Calu3 (cell line): ENCODE measurements around the gene TMEM270. TPM values are rescaled to one million over a fixed set of nuclear protein-coding genes. Genes with fewer than 3 reads are reported as not detected.
"Not testable (repeated sequence)": the region's sequence is repeated elsewhere in the genome, so short reads cannot be mapped to it uniquely, and the experiment has no call there.

Source experiments
- BruUV-seq: library from RNA; stranded (reverse); fragments of 400-500 nt; replicated peaks from 2 replicates; lab custom pipeline; 2021; lab: Mats Ljungman, UMichigan
- CTCF ChIA-PET: fragments of 300-600 bp; sonication (Branson Sonifier 250); formaldehyde crosslinking; loops from one replicate; lab custom pipeline; 2022; ENCODE audit warnings: antibody characterized with exemption; lab: Charles Lee
- DNase-seq: peaks from one replicate; pipeline ENCODE4 v3.0.0; 2022
- H3K27ac Mint-ChIP-seq: one replicate; pipeline ENCODE4 v1.8.0; 2022; ENCODE audit warnings: mixed read lengths; ENCODE audit not compliant: unreplicated experiment
- H3K27me3 Mint-ChIP-seq: one replicate; pipeline ENCODE4 v1.8.0; 2022; ENCODE audit warnings: mixed read lengths; ENCODE audit not compliant: unreplicated experiment
- H3K36me3 Mint-ChIP-seq: one replicate; pipeline ENCODE4 v1.8.0; 2022; ENCODE audit warnings: mild to moderate bottlenecking, moderate library complexity, mixed read lengths; ENCODE audit not compliant: insufficient read depth, unreplicated experiment
- H3K4me1 Mint-ChIP-seq: one replicate; pipeline ENCODE4 v1.8.0; 2022; ENCODE audit warnings: mild to moderate bottlenecking, low read depth, mixed read lengths; ENCODE audit not compliant: unreplicated experiment
- H3K4me3 Mint-ChIP-seq: one replicate; pipeline ENCODE4 v1.8.0; 2022; ENCODE audit warnings: mild to moderate bottlenecking, low read depth, moderate library complexity, mixed read lengths; ENCODE audit not compliant: unreplicated experiment
- H3K9me3 Mint-ChIP-seq: one replicate; pipeline ENCODE4 v1.8.0; 2022; ENCODE audit warnings: low read depth, mixed read lengths; ENCODE audit not compliant: unreplicated experiment
- CTCF ChIP-seq: fragments of 200-600 bp; IDR thresholded peaks from one replicate; pipeline ENCODE4 v1.8.0; 2022; ENCODE audit warnings: antibody characterized with exemption; ENCODE audit not compliant: unreplicated experiment
- intact Hi-C: fragments of 100-400 bp; cut with micrococcal nuclease; formaldehyde crosslinking; loops from one replicate; pipeline ENCODE4 v1.10.0; 2022; ENCODE audit not compliant: unreplicated experiment
- total RNA-seq: library from RNA; stranded (reverse); gene quantifications from 2 replicates; pipeline ENCODE4 v1.2.3, GENCODE V29; 2022

The TMEM270 gene
- total RNA-seq, 1 experiment from 2014 or later = 0.59 TPM

DNA sequence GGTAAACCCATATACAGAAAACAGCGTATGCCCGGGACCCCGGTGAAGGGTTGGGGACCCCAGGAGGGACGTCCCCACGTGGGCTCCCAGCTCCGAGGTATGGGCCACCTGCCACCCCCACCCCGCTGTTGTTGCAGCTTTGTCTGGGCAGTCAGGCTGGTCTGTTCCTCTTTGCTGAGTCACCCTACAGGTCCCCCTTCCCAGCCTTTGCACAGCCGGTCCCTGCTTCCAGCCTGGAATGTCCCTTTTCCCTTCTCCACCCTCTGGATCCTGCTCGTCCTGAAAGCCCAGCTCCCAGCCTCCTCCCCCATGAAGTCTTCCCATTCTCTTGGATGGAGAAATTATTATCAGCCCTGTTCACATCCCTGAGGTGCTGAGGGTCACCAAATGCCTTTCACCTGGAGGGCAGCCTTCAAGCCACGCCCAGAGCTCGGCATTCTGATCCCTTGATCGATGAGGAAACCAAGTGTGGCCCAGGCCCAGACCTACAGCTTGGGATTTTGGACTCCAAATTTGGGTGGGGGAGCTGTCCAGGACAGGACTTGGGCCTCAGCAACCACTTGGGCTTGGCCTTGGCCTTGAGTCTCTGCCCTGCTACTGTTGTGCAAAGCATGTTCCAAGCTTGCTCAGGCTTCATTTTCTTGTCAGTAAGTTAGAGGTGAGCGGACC is 27.6 kb upstream of the TMEM270 start:
- no peak for TF ChIP-seq CTCF
- Mint-ChIP-seq H3K9me3 (no peaks in the 10 kb centered on the region), H3K4me1 (peaks cover 24% of the 10 kb centered on the region), H3K27ac (peak overlapping the region; percentile 92), H3K36me3 (peaks cover 51% of the 10 kb centered on the region), H3K27me3 (no peaks in the 10 kb centered on the region), H3K4me3 (peak overlapping the region; percentile 91)
- no TSS peak for BruUV-seq
- intact Hi-C loops = no loop called here
- DNase-seq = peak; percentile 70
- CTCF ChIA-PET = interaction anchor here (0.6 to 2.3 kb wide), 6 partner anchors 17 to 99 kb away, joined by 3 to 6 read pairs (median 3); partner anchors contain the start of gene ABHD11

DNA sequence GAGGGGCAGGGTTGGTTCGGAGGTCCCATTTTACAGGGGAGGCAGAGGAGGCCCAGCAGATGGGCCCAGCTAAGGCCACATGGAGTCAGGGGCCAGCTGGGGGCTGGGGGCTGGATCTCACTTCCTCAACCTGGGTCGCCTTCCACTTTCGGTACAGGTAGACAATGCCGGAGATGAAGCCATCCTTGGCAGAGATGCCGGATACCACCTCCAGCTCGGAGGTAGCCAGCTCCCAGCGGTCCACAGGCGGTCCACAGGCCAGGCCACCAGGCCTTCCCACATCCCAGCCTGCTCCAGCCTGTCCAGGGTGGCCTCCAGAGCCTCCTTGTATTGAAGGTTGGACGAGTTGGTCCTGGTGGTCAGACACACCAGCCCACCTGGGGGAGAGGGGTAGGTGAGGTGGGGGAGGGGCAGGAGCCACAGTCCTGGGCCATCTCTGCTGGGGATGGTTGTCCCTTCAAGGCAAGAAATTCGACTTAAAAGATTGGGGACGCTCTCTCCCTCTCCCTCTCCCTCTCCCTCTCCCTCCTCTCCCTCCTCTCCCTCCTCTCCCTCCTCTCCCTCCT is 26.2 kb upstream of the TMEM270 start:
- intact Hi-C loops = no loop called here
- no TSS peak for BruUV-seq
- no peak for TF ChIP-seq CTCF
- Mint-ChIP-seq H3K4me3 (no peak overlapping the region), H3K36me3 (peaks cover 48% of the 10 kb centered on the region), H3K27me3 (no peaks in the 10 kb centered on the region), H3K4me1 (peaks cover 15% of the 10 kb centered on the region), H3K27ac (no peak overlapping the region), H3K9me3 (no peaks in the 10 kb centered on the region)
- CTCF ChIA-PET = no interaction called here
- DNase-seq = no peak

DNA sequence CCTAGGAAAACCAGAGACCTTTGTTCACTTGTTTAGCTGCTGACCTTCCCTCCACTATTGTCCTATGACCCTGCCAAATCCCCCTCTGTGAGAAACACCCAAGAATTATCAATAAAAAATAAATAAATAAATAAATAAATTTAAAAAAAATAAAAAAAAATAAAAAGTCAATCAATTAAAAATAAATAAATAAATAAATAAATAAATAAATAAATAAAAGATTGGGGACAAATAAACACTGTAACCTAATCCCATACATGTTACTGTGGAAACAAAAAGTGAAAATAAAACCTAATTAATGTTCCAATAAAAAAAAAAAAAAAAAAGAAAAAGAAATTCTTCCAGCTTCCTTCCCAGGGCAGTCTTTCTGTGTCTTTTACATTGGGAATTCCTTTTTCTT is 23.8 kb upstream of the TMEM270 start:
- H3K9me3 Mint-ChIP-seq, H3K4me1 Mint-ChIP-seq, CTCF ChIA-PET, H3K27ac Mint-ChIP-seq, H3K4me3 Mint-ChIP-seq, intact Hi-C loops, BruUV-seq, DNase-seq, H3K27me3 Mint-ChIP-seq: not testable (repeated sequence)
- H3K36me3 Mint-ChIP-seq = peaks cover 39% of the 10 kb centered on the region

DNA sequence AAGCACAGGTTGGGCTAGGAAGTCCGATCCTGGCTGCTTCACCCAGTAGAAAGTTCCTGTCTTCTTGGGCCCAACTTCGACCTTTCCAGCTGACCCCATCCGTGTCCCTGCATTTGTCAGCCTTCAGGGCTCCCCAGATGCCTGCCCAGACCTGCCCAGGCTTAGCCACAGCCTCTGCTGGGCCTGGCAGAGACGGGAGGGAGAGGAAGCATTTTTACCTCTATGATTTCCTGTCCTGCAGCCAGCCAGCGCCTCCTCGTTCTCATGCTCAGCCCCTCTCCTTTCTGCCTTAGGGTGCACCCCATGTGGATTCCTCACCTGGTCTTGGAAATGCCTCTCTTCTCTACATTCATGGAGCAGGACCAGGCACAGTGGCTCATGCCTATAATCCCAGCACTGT is 22.3 kb upstream of the TMEM270 start:
- DNase-seq = no peak
- TF ChIP-seq CTCF = no peak
- peak overlapping the region; percentile 66 for H3K27ac Mint-ChIP-seq
- CTCF ChIA-PET = interaction anchor here (0.6 kb wide), 1 partner anchor 21 kb away, joined by 3 read pairs; no protein-coding TSS in a partner anchor
- no TSS peak for BruUV-seq
- peaks cover 28% of the 10 kb centered on the region for H3K36me3 Mint-ChIP-seq
- no peak overlapping the region for H3K4me3 Mint-ChIP-seq
- peaks cover 9% of the 10 kb centered on the region for H3K4me1 Mint-ChIP-seq
- intact Hi-C loops = no loop called here
- H3K9me3 Mint-ChIP-seq = no peaks in the 10 kb centered on the region
- H3K27me3 Mint-ChIP-seq = no peaks in the 10 kb centered on the region

GRCh38 chr7:73839290-73839689 is 21.7 kb upstream of the TMEM270 start:
- DNase-seq = no peak
- Mint-ChIP-seq H3K4me3 (no peak overlapping the region), H3K36me3 (peaks cover 23% of the 10 kb centered on the region), H3K27ac (no peak overlapping the region), H3K27me3 (no peaks in the 10 kb centered on the region), H3K9me3 (no peaks in the 10 kb centered on the region), H3K4me1 (peaks cover 9% of the 10 kb centered on the region)
- intact Hi-C loops = no loop called here
- TF ChIP-seq CTCF = no peak
- BruUV-seq = no TSS peak
- CTCF ChIA-PET = no interaction called here
